ENCODE measurements around the gene COBL.

DNA sequence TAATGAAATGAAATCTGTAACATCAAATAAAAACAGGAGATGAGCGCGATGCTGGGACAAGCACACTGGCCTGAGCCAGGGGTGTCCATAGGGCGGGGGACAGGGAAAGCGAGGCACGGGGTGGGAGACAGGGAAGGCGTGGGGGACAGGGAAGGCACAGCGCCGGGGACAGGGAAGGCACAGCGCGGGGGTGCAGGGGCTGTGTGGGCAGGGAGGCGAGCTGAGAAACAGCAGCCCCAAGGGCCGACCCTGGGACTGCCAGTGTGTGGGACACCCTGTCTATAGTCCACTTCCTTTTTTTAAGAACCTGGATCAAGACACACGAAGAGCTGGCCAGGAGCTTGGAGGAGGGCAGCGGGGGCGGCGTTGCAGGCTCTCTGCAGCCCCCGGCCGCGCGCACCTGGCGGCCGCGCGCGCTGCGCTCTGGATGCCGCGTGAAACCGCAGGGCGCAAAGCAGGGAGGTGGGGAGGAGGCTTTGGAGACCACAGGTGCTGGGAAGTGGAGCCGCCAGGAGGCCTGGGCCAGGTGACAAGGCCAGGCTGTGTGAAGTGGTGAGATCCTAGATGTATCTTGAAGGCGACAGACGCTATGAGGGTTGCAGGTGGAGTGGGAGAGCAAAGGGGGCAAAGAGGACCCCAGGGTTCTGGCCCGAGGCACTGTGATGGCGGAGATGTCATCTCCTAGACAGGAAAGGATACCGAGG lies 157.7 kb downstream of the COBL start:
- TF ChIP-seq, protein P1, sequence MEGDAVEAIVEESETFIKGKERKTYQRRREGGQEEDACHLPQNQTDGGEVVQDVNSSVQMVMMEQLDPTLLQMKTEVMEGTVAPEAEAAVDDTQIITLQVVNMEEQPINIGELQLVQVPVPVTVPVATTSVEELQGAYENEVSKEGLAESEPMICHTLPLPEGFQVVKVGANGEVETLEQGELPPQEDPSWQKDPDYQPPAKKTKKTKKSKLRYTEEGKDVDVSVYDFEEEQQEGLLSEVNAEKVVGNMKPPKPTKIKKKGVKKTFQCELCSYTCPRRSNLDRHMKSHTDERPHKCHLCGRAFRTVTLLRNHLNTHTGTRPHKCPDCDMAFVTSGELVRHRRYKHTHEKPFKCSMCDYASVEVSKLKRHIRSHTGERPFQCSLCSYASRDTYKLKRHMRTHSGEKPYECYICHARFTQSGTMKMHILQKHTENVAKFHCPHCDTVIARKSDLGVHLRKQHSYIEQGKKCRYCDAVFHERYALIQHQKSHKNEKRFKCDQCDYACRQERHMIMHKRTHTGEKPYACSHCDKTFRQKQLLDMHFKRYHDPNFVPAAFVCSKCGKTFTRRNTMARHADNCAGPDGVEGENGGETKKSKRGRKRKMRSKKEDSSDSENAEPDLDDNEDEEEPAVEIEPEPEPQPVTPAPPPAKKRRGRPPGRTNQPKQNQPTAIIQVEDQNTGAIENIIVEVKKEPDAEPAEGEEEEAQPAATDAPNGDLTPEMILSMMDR (IDR thresholded peaks at IDR 0.05) = no peak
- no peak for TF ChIP-seq POLR2A (IDR thresholded peaks at IDR 0.05)

Measured in adrenal gland (tissue), 5 donors.